CD4-positive, alpha-beta T cell treated with Interleukin-10 for 1 hour (primary cell): ENCODE data around the gene ABCA2.

Source experiments
- DNase-seq: peaks from one replicate; pipeline ENCODE4 v3.0.0-alpha.2; 2020

Gene ABCA2

GRCh38 chr9:137030538-137031527 lies 2.8 kb upstream of the ABCA2 start:
- DNase-seq, result peak; percentile 54

- DNase-seq, result no peak
Observed at GRCh38 chr9:137030006-137030405, 2.0 kb upstream of the ABCA2 start.

GRCh38 chr9:137029058-137029936 lies 1.3 kb upstream of the ABCA2 start:
- peak; percentile 72 for DNase-seq

- peak; percentile 78 for DNase-seq
Observed at GRCh38 chr9:137028263-137029057, 423 bp upstream of the ABCA2 start.

GRCh38 chr9:137026828-137027227 lies 1.2 kb downstream of the ABCA2 start:
- no peak for DNase-seq

- no peak for DNase-seq
Observed at GRCh38 chr9:137026384-137026783, 1.7 kb downstream of the ABCA2 start.

- DNase-seq, result no peak
Observed at GRCh38 chr9:137025517-137025966, 2.5 kb downstream of the ABCA2 start.

- DNase-seq, result no peak
Observed at GRCh38 chr9:137023583-137023991, 4.5 kb downstream of the ABCA2 start.

GRCh38 chr9:137023157-137023556 lies 4.9 kb downstream of the ABCA2 start:
- no peak for DNase-seq

- no peak for DNase-seq
Observed at GRCh38 chr9:137022662-137023008, 5.4 kb downstream of the ABCA2 start.

- DNase-seq, result peak; percentile 78
Observed at GRCh38 chr9:137021979-137022661, 5.9 kb downstream of the ABCA2 start.

- no peak for DNase-seq
Observed at GRCh38 chr9:137021568-137021978, 6.5 kb downstream of the ABCA2 start.

- no peak for DNase-seq
Observed at GRCh38 chr9:137020771-137021567, 7.1 kb downstream of the ABCA2 start.

GRCh38 chr9:137019891-137020683 lies 8.0 kb downstream of the ABCA2 start:
- DNase-seq, result no peak

GRCh38 chr9:137018761-137019559 lies 9.1 kb downstream of the ABCA2 start:
- DNase-seq, result no peak

GRCh38 chr9:137017791-137018497 lies 10.1 kb downstream of the ABCA2 start:
- no peak for DNase-seq

- no peak for DNase-seq
Observed at GRCh38 chr9:137017071-137017470, 11.0 kb downstream of the ABCA2 start.

- DNase-seq, result no peak
Observed at GRCh38 chr9:137016436-137016835, 11.6 kb downstream of the ABCA2 start.

GRCh38 chr9:137015976-137016375 lies 12.1 kb downstream of the ABCA2 start:
- no peak for DNase-seq
